Measurements from ENCODE around the gene GRID1.

- TF ChIP-seq CTCF (conservative IDR thresholded peaks at IDR 0.05), result no peak
- no peak for TF ChIP-seq EZH2 (IDR thresholded peaks at IDR 0.05; ENCODE audit: low read depth)
These were observed 35.5 kb downstream of the GRID1 start for GRCh38 chr10:86330778-86331763.
